GM21529 (cell line): ENCODE results near the gene IMPDH2.

Source experiments
- ATAC-seq: cut with Tn5 transposase; IDR thresholded peaks from one replicate; pipeline ENCODE4 v1.9.1; 2021; ENCODE audit not compliant: unreplicated experiment

The IMPDH2 gene

GRCh38 chr3:49028673-49029562 lies at the start of gene IMPDH2:
Gene IMPDH2 (minus strand): TSS chr3:49029398. CDS start chr3:49029350, 48 bp downstream.
- peak; percentile 80 for ATAC-seq

GRCh38 chr3:49076646-49077045 lies 47.4 kb upstream of the IMPDH2 start:
- no peak for ATAC-seq

GRCh38 chr3:49076116-49076515 lies 46.9 kb upstream of the IMPDH2 start:
- no peak for ATAC-seq

GRCh38 chr3:49058011-49058410 lies 28.8 kb upstream of the IMPDH2 start:
- ATAC-seq: no peak

- ATAC-seq: no peak
These were observed 28.1 kb upstream of the IMPDH2 start for GRCh38 chr3:49057268-49057667.

GRCh38 chr3:49054344-49054862 lies 25.2 kb upstream of the IMPDH2 start:
- no peak for ATAC-seq

GRCh38 chr3:49053543-49053942 lies 24.3 kb upstream of the IMPDH2 start:
- no peak for ATAC-seq

- ATAC-seq: no peak
These were observed 6.1 kb upstream of the IMPDH2 start for GRCh38 chr3:49035281-49035680.

- no peak for ATAC-seq
These were observed 5.5 kb upstream of the IMPDH2 start for GRCh38 chr3:49034650-49035049.

GRCh38 chr3:49032646-49033304 lies 3.6 kb upstream of the IMPDH2 start:
- ATAC-seq: no peak

- ATAC-seq: no peak
These were observed 1.1 kb upstream of the IMPDH2 start for GRCh38 chr3:49030321-49030720.

GRCh38 chr3:49029563-49029884 lies 326 bp upstream of the IMPDH2 start:
- ATAC-seq: no peak

GRCh38 chr3:49028298-49028672 lies 913 bp downstream of the IMPDH2 start:
- no peak for ATAC-seq

- ATAC-seq: no peak
These were observed 1.6 kb downstream of the IMPDH2 start for GRCh38 chr3:49027634-49028033.

- no peak for ATAC-seq
These were observed 2.7 kb downstream of the IMPDH2 start for GRCh38 chr3:49026536-49026935.

GRCh38 chr3:49025793-49026520 lies 3.2 kb downstream of the IMPDH2 start:
- ATAC-seq: no peak

GRCh38 chr3:49025005-49025792 lies 4.0 kb downstream of the IMPDH2 start:
- no peak for ATAC-seq

GRCh38 chr3:49024449-49024848 lies 4.7 kb downstream of the IMPDH2 start:
- no peak for ATAC-seq

GRCh38 chr3:49023775-49024174 lies 5.4 kb downstream of the IMPDH2 start:
- no peak for ATAC-seq

GRCh38 chr3:49022688-49023171 lies 6.5 kb downstream of the IMPDH2 start:
- no peak for ATAC-seq
